Parathyroid adenoma (tissue), 2 donors: ENCODE measurements around the gene TIMM10B.

ENCODE experiments used
- H2AFZ ChIP-seq: fragments of 300-600 bp; sonication (generic); one replicate; pipeline ENCODE4 v1.7.0; 2017; ENCODE audit warnings: antibody characterized with exemption, mild to moderate bottlenecking
- H3K27ac ChIP-seq: fragments of 300-600 bp; sonication (generic); one replicate; pipeline ENCODE4 v1.7.0; 2017
- H3K27me3 ChIP-seq: fragments of 300-600 bp; sonication (generic); one replicate; pipeline ENCODE4 v1.7.0; 2017; ENCODE audit warnings: low read length; ENCODE audit not compliant: control insufficient read depth, insufficient read depth
- H3K36me3 ChIP-seq: fragments of 300-600 bp; sonication (generic); one replicate; pipeline ENCODE4 v1.7.0; 2017; ENCODE audit warnings: low read length; ENCODE audit not compliant: control insufficient read depth, insufficient read depth
- H3K4me1 ChIP-seq: fragments of 300-600 bp; sonication (generic); one replicate; pipeline ENCODE4 v1.7.0; 2017; ENCODE audit warnings: control low read depth
- H3K4me2 ChIP-seq: fragments of 300-600 bp; sonication (generic); one replicate; pipeline ENCODE4 v1.7.0; 2017; ENCODE audit warnings: low read length
- H3K4me3 ChIP-seq: fragments of 300-600 bp; sonication (generic); one replicate; pipeline ENCODE4 v1.7.0; 2017; ENCODE audit warnings: low read depth, low read length
- H3K79me2 ChIP-seq: fragments of 300-600 bp; sonication (generic); one replicate; pipeline ENCODE4 v1.7.0; 2017; ENCODE audit warnings: control low read depth
- H3K9ac ChIP-seq: fragments of 300-600 bp; sonication (generic); one replicate; pipeline ENCODE4 v1.7.0; 2017; ENCODE audit warnings: mild to moderate bottlenecking
- H3K9me3 ChIP-seq: fragments of 300-600 bp; sonication (generic); one replicate; pipeline ENCODE4 v1.7.0; 2017; ENCODE audit warnings: low read length; ENCODE audit not compliant: control insufficient read depth
- CTCF ChIP-seq: fragments of 300-600 bp; sonication (generic); IDR thresholded peaks from one replicate; pipeline ENCODE4 v1.7.0; 2017; ENCODE audit warnings: antibody characterized with exemption, mild to moderate bottlenecking
- donor health status: primary hyperparathyroidism.

TIMM10B gene

GRCh38 chr11:6474413-6474792, 6.9 kb upstream of the TIMM10B start:
- H3K4me3 ChIP-seq: peak overlapping the region; percentile 64
- H3K27me3 ChIP-seq: no peaks in the 10 kb centered on the region
- peak overlapping the region; percentile 65 for H3K4me2 ChIP-seq
- H3K9ac ChIP-seq: no peak overlapping the region
- peaks cover 2% of the 10 kb centered on the region for H3K4me1 ChIP-seq
- no peaks in the 10 kb centered on the region for H3K79me2 ChIP-seq
- no peaks in the 10 kb centered on the region for H3K9me3 ChIP-seq
- TF ChIP-seq CTCF: no peak
- H2AFZ ChIP-seq: peak overlapping the region; percentile 85
- H3K36me3 ChIP-seq: no peaks in the 10 kb centered on the region
- H3K27ac ChIP-seq: peak overlapping the region; percentile 84

- H3K27ac ChIP-seq: no peak overlapping the region
- H3K4me2 ChIP-seq: no peak overlapping the region
- H3K9me3 ChIP-seq: no peaks in the 10 kb centered on the region
- no peaks in the 10 kb centered on the region for H3K36me3 ChIP-seq
- H3K4me1 ChIP-seq: peaks cover 2% of the 10 kb centered on the region
- H2AFZ ChIP-seq: no peak overlapping the region
- H3K4me3 ChIP-seq: no peak overlapping the region
- no peaks in the 10 kb centered on the region for H3K27me3 ChIP-seq
- TF ChIP-seq CTCF: no peak
- no peaks in the 10 kb centered on the region for H3K79me2 ChIP-seq
- no peak overlapping the region for H3K9ac ChIP-seq
Observed at GRCh38 chr11:6474806-6475500, 6.3 kb upstream of the TIMM10B start.

- Histone ChIP-seq H3K4me1 (peaks cover 4% of the 10 kb centered on the region), H3K36me3 (no peaks in the 10 kb centered on the region), H3K4me3 (no peak overlapping the region), H3K27me3 (no peaks in the 10 kb centered on the region), H2AFZ (no peak overlapping the region), H3K4me2 (no peak overlapping the region), H3K79me2 (peaks cover 3% of the 10 kb centered on the region), H3K9ac (no peak overlapping the region), H3K9me3 (no peaks in the 10 kb centered on the region), H3K27ac (no peak overlapping the region)
- TF ChIP-seq CTCF: no peak
Observed at GRCh38 chr11:6475936-6476335, 5.4 kb upstream of the TIMM10B start.

GRCh38 chr11:6476571-6476970, 4.7 kb upstream of the TIMM10B start:
- TF ChIP-seq CTCF: no peak
- no peak overlapping the region for H3K9ac ChIP-seq
- H3K27me3 ChIP-seq: no peaks in the 10 kb centered on the region
- no peaks in the 10 kb centered on the region for H3K9me3 ChIP-seq
- peaks cover 4% of the 10 kb centered on the region for H3K4me1 ChIP-seq
- H3K36me3 ChIP-seq: no peaks in the 10 kb centered on the region
- no peak overlapping the region for H3K4me2 ChIP-seq
- H2AFZ ChIP-seq: no peak overlapping the region
- H3K27ac ChIP-seq: no peak overlapping the region
- H3K4me3 ChIP-seq: no peak overlapping the region
- peaks cover 3% of the 10 kb centered on the region for H3K79me2 ChIP-seq

- no peaks in the 10 kb centered on the region for H3K27me3 ChIP-seq
- peaks cover 10% of the 10 kb centered on the region for H3K79me2 ChIP-seq
- H3K4me2 ChIP-seq: peak overlapping the region; percentile 86
- H2AFZ ChIP-seq: no peak overlapping the region
- no peaks in the 10 kb centered on the region for H3K9me3 ChIP-seq
- peak overlapping the region; percentile 84 for H3K4me3 ChIP-seq
- H3K9ac ChIP-seq: peak overlapping the region; percentile 37
- H3K4me1 ChIP-seq: peaks cover 4% of the 10 kb centered on the region
- peak overlapping the region; percentile 72 for H3K27ac ChIP-seq
- TF ChIP-seq CTCF: no peak
- no peaks in the 10 kb centered on the region for H3K36me3 ChIP-seq
Observed at GRCh38 chr11:6480299-6480914, 894 bp upstream of the TIMM10B start.
